Panc1 (cell line): Measurements from ENCODE around the gene KRTAP5-3.

Source experiments
- CTCF ChIP-seq: fragments of 450-650 bp; IDR thresholded peaks from 2 replicates; pipeline ENCODE4 v1.5.1; 2017; ENCODE audit warnings: mild to moderate bottlenecking
- POLR2AphosphoS5 ChIP-seq: IDR thresholded peaks from 2 replicates; pipeline ENCODE4 v1.6.1; 2012; ENCODE audit warnings: mild to moderate bottlenecking, low read depth, low read length, moderate library complexity
- REST ChIP-seq, 2 experiments: IDR thresholded peaks; 2 replicates each; pipeline ENCODE4 v1.6.1; 2011 to 2012; ENCODE audit warnings: low read depth in 2 of 2, control low read depth in 1 of 2, low read length in 1 of 2, mild to moderate bottlenecking in 1 of 2, moderate library complexity in 1 of 2; ENCODE audit not compliant: insufficient read depth in 1 of 2
- SIN3A ChIP-seq: IDR thresholded peaks from 2 replicates; pipeline ENCODE4 v1.6.1; 2012; ENCODE audit warnings: low read depth, mild to moderate bottlenecking, low read length, moderate library complexity, borderline replicate concordance; ENCODE audit not compliant: insufficient read depth
- TCF7L2 ChIP-seq: IDR thresholded peaks from 2 replicates; pipeline ENCODE4 v1.6.1; 2011; ENCODE audit warnings: mild to moderate bottlenecking, low read depth, low read length, inconsistent platforms

GRCh38 chr11:1570531-1570895, 37.8 kb downstream of the KRTAP5-3 start:
- TF ChIP-seq CTCF, result no peak
- TF ChIP-seq REST (IDR thresholded peaks at IDR 0.05; ENCODE audit: insufficient read depth in 1 of 2, low read depth in 2 of 2, low read length in 1 of 2), result no peak
- TF ChIP-seq TCF7L2, result no peak
- no peak for TF ChIP-seq POLR2AphosphoS5
- no peak for TF ChIP-seq SIN3A
